ENCODE results near the gene BAMBI.

- TF ChIP-seq YY2 (tag by site-specific recombination; IDR thresholded peaks at IDR 0.05) = no peak
- TF ChIP-seq REST (tag by site-specific recombination; IDR thresholded peaks at IDR 0.05) = no peak
- TF ChIP-seq AEBP2 (tag by site-specific recombination; IDR thresholded peaks at IDR 0.05; ENCODE audit: borderline replicate concordance) = no peak
- no peak for TF ChIP-seq CTCF (tag by site-specific recombination; IDR thresholded peaks at IDR 0.05)
These were observed 20.8 kb downstream of the BAMBI start for GRCh38 chr10:28698075-28698474.
